GM23248 (cell line): ENCODE results near the gene MYO5C. TPM values are rescaled to one million over a fixed set of nuclear protein-coding genes. Genes with fewer than 3 reads are reported as not detected.

Source experiments
- DNase-seq: peaks from one replicate; pipeline ENCODE4 v3.0.0-alpha.2; 2015
- H2AFZ ChIP-seq: fragments of 200-600 bp; sonication (generic); 2 replicates; pipeline ENCODE4 v1.6.1; 2016; ENCODE audit warnings: antibody characterized with exemption
- H3F3A ChIP-seq: fragments of 200-600 bp; sonication (generic); 2 replicates; pipeline ENCODE4 v1.6.1; 2016; ENCODE audit warnings: mild to moderate bottlenecking, antibody characterized with exemption, mixed run types; ENCODE audit not compliant: insufficient read depth
- H3K27ac ChIP-seq: fragments of 200-600 bp; sonication (generic); 2 replicates; pipeline ENCODE4 v1.5.1; 2016; ENCODE audit warnings: mild to moderate bottlenecking
- H3K27me3 ChIP-seq: fragments of 200-600 bp; sonication (generic); replicated peaks from 2 replicates; pipeline ENCODE4 v1.6.1; 2016; ENCODE audit warnings: mild to moderate bottlenecking; ENCODE audit not compliant: insufficient read depth
- H3K36me3 ChIP-seq: fragments of 200-600 bp; sonication (generic); 2 replicates; pipeline ENCODE4 v1.6.1; 2016; ENCODE audit warnings: low read depth, mild to moderate bottlenecking
- H3K4me1 ChIP-seq: fragments of 200-600 bp; sonication (generic); 2 replicates; pipeline ENCODE4 v1.6.1; 2016; ENCODE audit warnings: mild to moderate bottlenecking; ENCODE audit not compliant: insufficient read depth
- H3K4me2 ChIP-seq: fragments of 200-600 bp; sonication (generic); one replicate; pipeline ENCODE4 v1.6.1; 2016; ENCODE audit warnings: mild to moderate bottlenecking; ENCODE audit not compliant: unreplicated experiment
- H3K4me3 ChIP-seq: fragments of 200-600 bp; sonication (generic); 2 replicates; pipeline ENCODE4 v1.5.1; 2016; ENCODE audit warnings: mild to moderate bottlenecking
- H3K79me2 ChIP-seq: fragments of 200-600 bp; sonication (generic); 2 replicates; pipeline ENCODE4 v1.6.1; 2016; ENCODE audit warnings: mild to moderate bottlenecking; ENCODE audit not compliant: insufficient read depth
- H3K9ac ChIP-seq: fragments of 200-600 bp; sonication (generic); 2 replicates; pipeline ENCODE4 v1.6.1; 2016; ENCODE audit warnings: mild to moderate bottlenecking
- H3K9me2 ChIP-seq: fragments of 200-600 bp; sonication (generic); 2 replicates; pipeline ENCODE4 v1.6.1; 2016; ENCODE audit warnings: mixed run types, mild to moderate bottlenecking, moderate library complexity; ENCODE audit not compliant: insufficient read depth
- H3K9me3 ChIP-seq: fragments of 200-600 bp; sonication (generic); one replicate; pipeline ENCODE4 v1.6.1; 2017; ENCODE audit warnings: low read depth
- H4K20me1 ChIP-seq: fragments of 200-600 bp; sonication (generic); 2 replicates; pipeline ENCODE4 v1.6.0; 2016; ENCODE audit not compliant: insufficient read depth
- EZH2 ChIP-seq: fragments of 200-600 bp; sonication (generic); IDR thresholded peaks from 2 replicates; pipeline ENCODE4 v1.6.1; 2018; ENCODE audit warnings: antibody characterized with exemption, mild to moderate bottlenecking; ENCODE audit not compliant: insufficient read depth, poor library complexity, severe bottlenecking
- EZH2phosphoT487 ChIP-seq: fragments of 200-600 bp; sonication (generic); IDR thresholded peaks from 2 replicates; pipeline ENCODE4 v1.6.1; 2018; ENCODE audit warnings: antibody characterized with exemption, moderate library complexity, mild to moderate bottlenecking, low read depth; ENCODE audit not compliant: insufficient read depth
- WGBS, 2 experiments: methylation state at CpG; one replicate each; pipeline ENCODE4 v1.1.6; 2015 to 2017; ENCODE audit warnings: low lambda C conversion rate in 2 of 2, low coverage in 1 of 2; ENCODE audit errors: missing lambda C conversion rate in 2 of 2; 5-methylcytosine and 5-hydroxymethylcytosine counted together
- in situ Hi-C: fragments of 300-500 bp; cut with MboI; formaldehyde crosslinking; loops from 2 replicates; pipeline ENCODE4 v1.15.0; 2020
- polyA plus RNA-seq: library from polyadenylated mRNA; unstranded; fragments of >200 nt; fragmentation: Nextera tagmentation; extraction: Ambion mirVana; gene quantifications from 2 replicates; pipeline ENCODE4 v1.2.1, GENCODE V29; 2016
- total RNA-seq: library from RNA; depleted of rRNA; stranded (reverse); fragments of >200 nt; shearing (Covaris generic); gene quantifications from 2 replicates; pipeline ENCODE4 v1.2.3, GENCODE V29; 2014

Gene MYO5C
- total and polyA plus RNA-seq, 2 experiments from 2014 or later, result not detected

- TF ChIP-seq EZH2 (no peak), EZH2phosphoT487 (no peak)
- Histone ChIP-seq H3K9me3 (no peaks in the 10 kb centered on the region), H2AFZ (no peak overlapping the region), H3F3A (no peaks in the 10 kb centered on the region), H4K20me1 (no peaks in the 10 kb centered on the region), H3K27me3 (no peaks in the 10 kb centered on the region), H3K9ac (no peak overlapping the region), H3K4me2 (no peak overlapping the region), H3K4me3 (no peak overlapping the region), H3K4me1 (peaks cover 5% of the 10 kb centered on the region; the same call in 1 of the 2 replicates), H3K9me2 (no peaks in the 10 kb centered on the region), H3K36me3 (no peaks in the 10 kb centered on the region), H3K79me2 (no peaks in the 10 kb centered on the region), H3K27ac (no peak overlapping the region)
- DNase-seq, result no peak
- WGBS, 2 experiments, result 77 to 79% methylated on average over 4 of the region's 4 CpGs
- in situ Hi-C loops, result no loop called here
Measured at GRCh38 chr15:52218816-52219215, 76.8 kb downstream of the MYO5C start.

DNA sequence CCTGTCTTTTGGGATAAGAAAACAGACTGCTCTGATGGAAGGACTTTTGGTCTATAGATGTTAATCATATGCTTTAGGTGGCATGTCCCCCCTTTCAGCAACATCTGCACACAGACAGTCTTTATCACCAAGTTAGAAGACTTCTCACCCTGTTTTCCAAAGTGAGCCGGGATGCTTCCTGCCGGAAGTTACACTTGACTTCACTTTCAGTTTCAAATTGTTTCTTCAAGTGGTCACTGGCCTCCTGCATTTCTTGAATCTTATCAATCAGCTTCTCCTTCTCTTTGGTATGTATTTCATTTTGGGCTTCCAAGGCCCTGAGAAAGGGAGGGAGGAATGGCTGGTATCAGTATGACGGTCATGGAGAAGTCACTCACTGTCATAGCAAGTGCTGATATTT lies 77.2 kb downstream of the MYO5C start:
- WGBS, 2 experiments, result 93 to 94% methylated on average over 3 of the region's 3 CpGs
- Histone ChIP-seq H3K36me3 (no peaks in the 10 kb centered on the region), H3K4me1 (peaks cover 5% of the 10 kb centered on the region; the same call in 1 of the 2 replicates), H3K4me2 (no peak overlapping the region), H3K9me2 (no peaks in the 10 kb centered on the region), H3F3A (no peaks in the 10 kb centered on the region), H3K9ac (no peak overlapping the region), H4K20me1 (no peaks in the 10 kb centered on the region), H3K27ac (no peak overlapping the region), H2AFZ (no peak overlapping the region), H3K9me3 (no peaks in the 10 kb centered on the region), H3K4me3 (no peak overlapping the region), H3K79me2 (no peaks in the 10 kb centered on the region), H3K27me3 (no peaks in the 10 kb centered on the region)
- DNase-seq, result no peak
- in situ Hi-C loops, result no loop called here
- TF ChIP-seq EZH2phosphoT487, result no peak

GRCh38 chr15:52217186-52217585 lies 78.4 kb downstream of the MYO5C start:
- Histone ChIP-seq H3K79me2 (no peaks in the 10 kb centered on the region), H3K27ac (no peak overlapping the region), H2AFZ (no peak overlapping the region), H3F3A (no peaks in the 10 kb centered on the region), H3K4me3 (no peak overlapping the region), H3K27me3 (no peaks in the 10 kb centered on the region), H4K20me1 (no peaks in the 10 kb centered on the region), H3K4me2 (no peak overlapping the region), H3K9ac (no peak overlapping the region), H3K9me3 (no peaks in the 10 kb centered on the region), H3K4me1 (peaks cover 5% of the 10 kb centered on the region; the same call in 1 of the 2 replicates), H3K9me2 (no peaks in the 10 kb centered on the region), H3K36me3 (no peaks in the 10 kb centered on the region)
- WGBS, 2 experiments, result 73 to 77% methylated on average over 10 of the region's 10 CpGs
- DNase-seq, result no peak
- TF ChIP-seq EZH2phosphoT487 (no peak), EZH2 (no peak)
- in situ Hi-C loops, result no loop called here

DNA sequence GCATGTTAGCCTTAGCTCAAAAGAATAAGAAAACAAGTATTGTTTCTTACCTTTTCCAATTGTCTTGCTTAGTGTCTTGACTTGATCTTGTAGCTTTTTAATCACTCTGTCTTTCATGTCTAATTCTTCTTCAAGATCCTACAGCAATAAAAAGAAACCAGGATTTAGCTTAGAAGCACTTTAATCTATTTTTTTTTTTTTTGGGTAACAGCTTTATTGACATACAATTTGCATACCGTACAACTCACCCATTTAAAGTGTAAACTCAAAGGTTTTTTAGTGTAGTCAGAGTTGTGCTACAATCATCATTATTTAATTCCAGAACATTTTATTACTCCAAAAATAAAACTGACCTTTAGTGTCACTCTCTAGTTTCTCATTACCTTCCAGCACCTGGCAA lies 81.1 kb downstream of the MYO5C start:
- H3K9ac ChIP-seq, result no peak overlapping the region
- in situ Hi-C loops, result no loop called here
- H3K36me3 ChIP-seq, result no peaks in the 10 kb centered on the region
- H3K79me2 ChIP-seq, result no peaks in the 10 kb centered on the region
- 63 to 81% methylated on average over 1 of the region's 1 CpG for WGBS, 2 experiments
- no peak overlapping the region for H3K4me3 ChIP-seq
- DNase-seq, result no peak
- no peak overlapping the region for H2AFZ ChIP-seq
- TF ChIP-seq EZH2phosphoT487 (no peak), EZH2 (no peak)
- no peak overlapping the region for H3K4me2 ChIP-seq
- H3K4me1 ChIP-seq, result peaks cover 5% of the 10 kb centered on the region; the same call in 1 of the 2 replicates
- H3K9me3 ChIP-seq, result no peaks in the 10 kb centered on the region
- no peaks in the 10 kb centered on the region for H3K27me3 ChIP-seq
- H3K9me2 ChIP-seq, result no peaks in the 10 kb centered on the region
- no peaks in the 10 kb centered on the region for H3F3A ChIP-seq
- no peaks in the 10 kb centered on the region for H4K20me1 ChIP-seq
- no peak overlapping the region for H3K27ac ChIP-seq

DNA sequence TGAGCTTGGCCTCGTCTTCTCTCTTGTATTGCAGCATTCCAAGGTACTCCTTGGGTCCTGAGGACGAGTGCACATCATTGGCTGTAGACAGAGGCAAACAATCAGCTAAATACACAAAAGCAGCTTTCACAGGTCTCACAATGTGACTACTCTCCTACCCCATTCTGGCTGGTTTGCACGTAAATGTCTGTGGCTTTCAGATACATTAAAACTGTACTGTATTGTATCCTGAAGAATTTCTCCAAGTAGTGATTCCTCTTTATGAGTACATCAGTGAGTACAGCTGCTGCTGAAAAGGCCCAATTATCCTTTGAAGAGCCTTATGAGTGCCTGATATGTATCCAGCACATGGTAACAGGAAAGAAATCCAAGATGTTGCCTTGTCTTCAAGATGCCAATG lies 82.4 kb downstream of the MYO5C start:
- in situ Hi-C loops, result no loop called here
- no peaks in the 10 kb centered on the region for H4K20me1 ChIP-seq
- no peak for DNase-seq

More for the DNA sequence above, 82.4 kb downstream of the MYO5C start:
- WGBS, 2 experiments, result 57 to 62% methylated on average over 3 of the region's 3 CpGs
- Histone ChIP-seq H3K4me1 (peaks cover 5% of the 10 kb centered on the region; the same call in 1 of the 2 replicates), H3K4me2 (no peak overlapping the region), H3K9ac (no peak overlapping the region), H3K27ac (no peak overlapping the region), H3K36me3 (no peaks in the 10 kb centered on the region), H3K4me3 (no peak overlapping the region), H3K9me3 (no peaks in the 10 kb centered on the region), H3K79me2 (no peaks in the 10 kb centered on the region), H3K27me3 (no peaks in the 10 kb centered on the region), H3K9me2 (no peaks in the 10 kb centered on the region), H2AFZ (no peak overlapping the region), H3F3A (no peaks in the 10 kb centered on the region)
- TF ChIP-seq EZH2, result no peak
